Activated CD4-positive, alpha-beta memory T cell treated with anti-CD3 and anti-CD28 coated beads, Interleukin-2, amount 10 ng/mL, durations not matched to agents 7 days and 5 days (primary cell): ENCODE data around the gene TSPAN32. TPM values are rescaled to one million over a fixed set of nuclear protein-coding genes. Genes with fewer than 3 reads are reported as not detected.

ENCODE experiments used
- CTCF ChIA-PET: fragments of 350-600 bp; sonication (Branson Sonifier 250); formaldehyde crosslinking; loops from one replicate; lab custom pipeline; 2021; ENCODE audit warnings: antibody characterized with exemption, inconsistent platforms; lab: Charles Lee
- POLR2A ChIA-PET: fragments of 350-600 bp; sonication (Branson Sonifier 250); formaldehyde crosslinking; loops from one replicate; lab custom pipeline; 2021; ENCODE audit warnings: antibody characterized with exemption; lab: Charles Lee
- DNase-seq: peaks from one replicate; pipeline ENCODE4 v3.0.0-alpha.2; 2020
- H3K27ac Mint-ChIP-seq: one replicate; pipeline ENCODE4 v1.8.0; 2021; ENCODE audit warnings: mild to moderate bottlenecking, mixed read lengths
- H3K27me3 Mint-ChIP-seq: one replicate; pipeline ENCODE4 v1.8.0; 2021; ENCODE audit warnings: mixed read lengths
- H3K36me3 Mint-ChIP-seq: one replicate; pipeline ENCODE4 v1.8.0; 2021; ENCODE audit warnings: low read depth, mixed read lengths
- H3K4me1 Mint-ChIP-seq: one replicate; pipeline ENCODE4 v1.8.0; 2021; ENCODE audit warnings: mixed read lengths
- H3K4me3 Mint-ChIP-seq: one replicate; pipeline ENCODE4 v1.8.0; 2021; ENCODE audit warnings: mild to moderate bottlenecking, mixed read lengths
- H3K9me3 Mint-ChIP-seq: one replicate; pipeline ENCODE4 v1.8.0; 2021; ENCODE audit warnings: mixed read lengths
- total RNA-seq, 2 experiments: library from RNA; stranded (reverse); gene quantifications; one replicate each; pipeline ENCODE4 v1.2.3, GENCODE V29; 2021

TSPAN32 gene
- total RNA-seq, 2 experiments from 2014 or later: 48.0 to 50.1 TPM

DNA sequence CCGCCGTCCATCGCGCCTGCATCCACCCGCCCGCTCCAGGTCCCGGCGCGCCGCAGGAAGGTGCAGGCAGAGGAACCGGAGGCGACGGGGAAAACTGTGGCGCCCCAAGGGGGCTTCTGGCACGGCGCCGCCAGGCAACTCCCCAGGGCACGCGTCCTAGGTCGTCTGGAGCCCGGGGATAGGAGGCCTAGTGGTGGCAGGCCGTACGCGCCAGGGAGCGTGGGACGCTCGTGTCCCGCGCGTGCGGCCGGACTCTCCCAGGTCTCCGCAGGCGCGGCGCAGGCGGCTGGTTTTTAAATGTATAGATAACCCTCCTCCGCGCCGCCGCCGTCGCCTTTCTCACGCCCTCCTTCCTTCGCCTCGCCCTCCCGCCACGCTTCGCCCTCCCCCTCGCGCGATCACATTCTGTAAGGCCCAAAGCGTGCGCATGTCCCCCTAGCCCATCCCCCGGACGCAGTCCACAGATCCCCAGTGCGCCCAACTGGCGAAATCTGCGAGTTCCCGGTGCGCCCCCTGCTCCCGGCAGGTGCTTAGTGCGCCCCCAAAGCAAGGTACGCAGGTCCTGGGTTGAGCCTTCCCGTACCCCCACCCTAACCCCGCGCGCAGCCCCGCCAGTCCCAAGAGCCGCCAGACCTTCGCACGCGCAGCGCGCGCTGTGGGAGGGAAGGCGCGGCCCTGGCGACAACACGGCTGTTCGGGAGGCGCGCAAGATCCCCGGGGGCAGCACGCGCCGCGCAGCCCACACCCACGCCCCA, 31.3 kb upstream of the TSPAN32 start, which contains the start of gene ASCL2:
Gene ASCL2 (minus strand): TSS at position 267 of the 755 bp plus-strand sequence. CDS start 256 bp downstream, at position 11.
- DNase-seq: no peak
- Mint-ChIP-seq H3K4me1 (peaks cover 30% of the 10 kb centered on the region), H3K27ac (no peak within 1 kb of the TSS), H3K36me3 (no peaks in the 10 kb centered on the region), H3K9me3 (no peaks in the 10 kb centered on the region), H3K27me3 (peaks cover 51% of the 10 kb centered on the region), H3K4me3 (peak within 1 kb of the TSS; percentile 48)
- POLR2A ChIA-PET: interaction anchor here (1.0 to 1.1 kb wide), 2 partner anchors 30 to 32 kb away, joined by 3 to 4 read pairs; no protein-coding TSS in a partner anchor
- CTCF ChIA-PET: interaction anchor here (2.3 kb wide), 1 partner anchor 35 kb away, joined by 9 read pairs; no protein-coding TSS in a partner anchor

DNA sequence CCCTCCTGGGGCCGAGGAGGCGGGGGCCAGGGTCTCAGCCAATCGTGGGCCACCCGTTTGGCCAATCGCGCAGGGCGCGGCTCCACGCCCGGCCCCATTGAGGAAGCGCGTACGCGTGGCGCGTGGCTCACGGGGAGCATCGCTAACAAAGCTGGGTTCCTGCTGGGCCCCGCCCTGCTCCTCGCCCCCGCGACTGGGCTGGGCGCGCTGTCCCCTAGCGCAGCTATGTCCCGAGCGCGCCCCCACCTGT, 30.8 kb upstream of the TSPAN32 start:
- no peaks in the 10 kb centered on the region for H3K9me3 Mint-ChIP-seq
- H3K4me3 Mint-ChIP-seq: no peak overlapping the region
- H3K4me1 Mint-ChIP-seq: peaks cover 25% of the 10 kb centered on the region
- H3K27me3 Mint-ChIP-seq: peaks cover 53% of the 10 kb centered on the region
- DNase-seq: no peak
- ChIA-PET CTCF (no interaction called here), POLR2A (no interaction called here)
- H3K36me3 Mint-ChIP-seq: no peaks in the 10 kb centered on the region
- no peak overlapping the region for H3K27ac Mint-ChIP-seq

DNA sequence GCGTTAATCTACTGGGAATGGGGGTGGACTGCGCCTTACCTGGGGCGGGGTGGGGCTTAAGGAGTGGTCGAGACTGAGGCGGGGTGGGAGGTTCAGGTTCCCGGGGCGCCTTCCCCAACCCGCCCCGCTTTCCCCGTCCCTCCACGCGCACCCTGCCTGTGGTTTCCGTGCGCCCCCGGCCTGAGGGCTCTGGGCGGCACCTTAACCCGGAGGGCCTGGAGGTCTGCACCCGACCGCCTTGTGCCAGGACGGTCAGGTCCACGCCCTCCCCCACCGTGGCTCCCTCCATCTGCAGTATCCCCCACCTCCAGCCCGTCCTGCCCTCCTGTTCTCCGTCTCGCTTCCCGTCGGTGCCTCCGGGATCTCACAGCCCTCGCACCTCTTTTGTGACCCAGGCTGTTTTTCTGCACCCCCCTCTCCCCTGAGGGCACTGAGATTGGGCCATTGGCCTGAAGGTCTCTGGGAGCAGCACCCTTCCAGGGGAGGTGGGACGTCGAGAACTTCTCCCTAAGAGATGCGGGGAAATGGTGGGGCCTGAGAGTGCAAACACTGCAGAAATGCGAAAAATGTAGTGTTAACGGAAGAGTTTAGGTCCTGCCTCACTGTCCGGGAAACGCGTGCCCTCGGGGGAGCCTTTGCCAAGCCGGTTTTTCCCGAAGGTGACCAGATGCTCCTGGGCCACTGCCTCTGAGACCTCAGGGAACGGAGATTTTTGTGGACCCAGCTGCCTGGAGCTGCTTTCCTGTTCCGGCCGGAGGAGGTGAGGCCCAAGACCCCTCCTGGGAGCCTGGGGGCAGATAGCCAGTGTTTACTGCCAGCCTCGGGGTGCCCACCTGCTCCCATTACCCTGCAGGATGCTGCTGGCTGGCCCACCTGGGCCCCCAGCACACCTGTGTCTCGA, 30.2 kb upstream of the TSPAN32 start:
- CTCF ChIA-PET: no interaction called here
- Mint-ChIP-seq H3K9me3 (no peaks in the 10 kb centered on the region), H3K4me3 (no peak overlapping the region), H3K27me3 (peaks cover 56% of the 10 kb centered on the region), H3K27ac (no peak overlapping the region), H3K36me3 (no peaks in the 10 kb centered on the region), H3K4me1 (peaks cover 19% of the 10 kb centered on the region)
- no peak for DNase-seq
- POLR2A ChIA-PET: no interaction called here

DNA sequence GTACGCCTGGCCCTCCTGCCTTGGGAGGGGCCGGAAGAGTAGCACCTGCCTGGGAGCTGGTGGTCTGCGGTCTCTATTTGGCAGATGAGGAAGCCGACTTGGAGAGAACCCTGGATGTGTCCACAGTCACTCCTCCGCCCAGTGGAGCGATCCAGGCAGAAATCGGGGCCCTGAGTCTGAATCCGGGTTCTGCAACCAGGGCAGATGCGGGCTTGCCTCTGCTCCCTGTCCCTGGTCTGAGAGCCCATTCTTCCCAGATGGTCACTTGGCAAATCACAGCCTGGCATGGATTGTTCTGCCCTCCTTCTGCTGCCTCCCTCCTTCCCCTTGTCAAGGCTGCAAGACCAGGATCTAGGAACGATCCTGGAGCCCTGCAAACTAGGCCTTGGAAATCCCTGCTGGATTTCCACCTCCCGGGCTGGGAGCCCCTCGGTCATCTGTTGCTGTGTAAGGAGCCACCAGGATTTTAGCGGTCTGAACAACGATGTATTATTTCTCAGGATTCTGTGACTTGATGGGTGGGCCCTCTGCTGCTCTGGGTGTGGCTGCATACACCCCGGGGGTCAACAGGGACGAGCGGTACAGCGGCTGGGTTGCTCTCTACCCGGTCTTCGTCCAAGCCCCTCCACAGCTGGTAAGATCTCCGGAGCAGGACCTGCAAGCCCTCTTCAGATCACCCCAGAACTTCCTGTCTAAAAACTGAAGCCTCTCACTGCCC, 29.4 kb upstream of the TSPAN32 start:
- DNase-seq: no peak
- H3K27me3 Mint-ChIP-seq: peaks cover 61% of the 10 kb centered on the region
- POLR2A ChIA-PET: no interaction called here
- no peaks in the 10 kb centered on the region for H3K36me3 Mint-ChIP-seq
- H3K4me1 Mint-ChIP-seq: peaks cover 16% of the 10 kb centered on the region
- no peak overlapping the region for H3K4me3 Mint-ChIP-seq
- CTCF ChIA-PET: no interaction called here
- no peaks in the 10 kb centered on the region for H3K9me3 Mint-ChIP-seq
- no peak overlapping the region for H3K27ac Mint-ChIP-seq

DNA sequence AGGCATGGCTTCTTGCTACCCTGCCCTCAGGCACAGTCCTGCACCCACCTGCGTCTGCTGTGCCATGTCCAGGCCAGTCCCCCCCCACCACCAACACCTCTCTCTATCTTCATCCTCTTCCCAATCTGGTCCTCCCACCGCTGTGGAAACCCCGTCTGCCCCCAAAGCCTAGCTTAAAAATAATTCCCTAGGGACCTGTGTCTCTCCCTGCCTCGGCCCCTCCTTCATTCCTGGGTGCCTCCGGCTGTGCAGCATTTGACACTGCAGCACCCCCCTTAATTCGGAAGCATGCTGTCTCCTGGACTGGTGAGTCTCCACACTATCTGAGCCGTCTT, 28.9 kb upstream of the TSPAN32 start:
- H3K4me1 Mint-ChIP-seq: peaks cover 14% of the 10 kb centered on the region
- H3K4me3 Mint-ChIP-seq: no peak overlapping the region
- no peaks in the 10 kb centered on the region for H3K36me3 Mint-ChIP-seq
- ChIA-PET POLR2A (no interaction called here), CTCF (no interaction called here)
- DNase-seq: no peak
- H3K27ac Mint-ChIP-seq: no peak overlapping the region
- no peaks in the 10 kb centered on the region for H3K9me3 Mint-ChIP-seq
- peaks cover 64% of the 10 kb centered on the region for H3K27me3 Mint-ChIP-seq

DNA sequence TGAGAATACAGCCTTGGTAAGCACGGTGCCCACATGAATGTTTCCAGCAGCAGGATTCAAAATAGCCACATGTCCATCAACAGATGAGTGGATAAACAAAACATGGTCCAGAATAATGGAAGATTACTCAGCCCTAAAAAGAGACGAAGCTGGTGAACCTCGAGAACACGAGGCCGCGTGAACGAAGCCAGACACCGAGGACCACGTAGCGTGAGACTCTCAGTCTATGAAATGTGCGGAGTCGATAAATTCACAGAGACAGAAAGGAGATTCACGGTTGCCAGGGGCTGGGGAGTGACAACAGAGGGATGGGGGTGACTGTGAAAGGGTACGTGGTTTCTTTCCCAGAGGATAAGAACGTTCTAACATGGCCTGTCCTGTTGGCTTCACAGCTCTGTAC, 28.5 kb upstream of the TSPAN32 start:
- ChIA-PET CTCF (no interaction called here), POLR2A (no interaction called here)
- H3K36me3 Mint-ChIP-seq: no peaks in the 10 kb centered on the region
- no peak for DNase-seq
- peaks cover 11% of the 10 kb centered on the region for H3K4me1 Mint-ChIP-seq
- no peaks in the 10 kb centered on the region for H3K9me3 Mint-ChIP-seq
- no peak overlapping the region for H3K27ac Mint-ChIP-seq
- peaks cover 64% of the 10 kb centered on the region for H3K27me3 Mint-ChIP-seq
- H3K4me3 Mint-ChIP-seq: no peak overlapping the region

DNA sequence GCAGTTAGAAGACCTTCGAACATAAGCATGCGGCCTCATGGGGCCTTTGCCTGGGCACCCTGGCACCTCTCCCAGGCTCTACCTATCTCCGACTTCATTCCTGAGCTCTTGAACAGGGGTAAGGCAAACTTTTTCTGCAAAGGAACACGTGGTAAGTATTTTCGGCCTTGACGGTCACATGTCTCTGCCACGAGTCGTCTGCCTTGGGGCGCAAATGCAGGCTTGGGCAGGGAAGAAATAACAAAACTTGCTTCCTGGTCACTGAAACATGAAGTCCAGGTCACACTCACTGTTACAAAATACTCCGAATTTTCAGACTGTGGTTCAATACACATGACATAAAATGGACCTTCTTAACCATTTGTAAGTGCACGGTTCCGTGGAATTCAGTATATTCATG, 28.0 kb upstream of the TSPAN32 start:
- no peaks in the 10 kb centered on the region for H3K36me3 Mint-ChIP-seq
- no peak overlapping the region for H3K4me3 Mint-ChIP-seq
- ChIA-PET POLR2A (no interaction called here), CTCF (no interaction called here)
- H3K27ac Mint-ChIP-seq: no peak overlapping the region
- H3K27me3 Mint-ChIP-seq: peaks cover 60% of the 10 kb centered on the region
- no peak for DNase-seq
- H3K9me3 Mint-ChIP-seq: no peaks in the 10 kb centered on the region
- peaks cover 7% of the 10 kb centered on the region for H3K4me1 Mint-ChIP-seq

DNA sequence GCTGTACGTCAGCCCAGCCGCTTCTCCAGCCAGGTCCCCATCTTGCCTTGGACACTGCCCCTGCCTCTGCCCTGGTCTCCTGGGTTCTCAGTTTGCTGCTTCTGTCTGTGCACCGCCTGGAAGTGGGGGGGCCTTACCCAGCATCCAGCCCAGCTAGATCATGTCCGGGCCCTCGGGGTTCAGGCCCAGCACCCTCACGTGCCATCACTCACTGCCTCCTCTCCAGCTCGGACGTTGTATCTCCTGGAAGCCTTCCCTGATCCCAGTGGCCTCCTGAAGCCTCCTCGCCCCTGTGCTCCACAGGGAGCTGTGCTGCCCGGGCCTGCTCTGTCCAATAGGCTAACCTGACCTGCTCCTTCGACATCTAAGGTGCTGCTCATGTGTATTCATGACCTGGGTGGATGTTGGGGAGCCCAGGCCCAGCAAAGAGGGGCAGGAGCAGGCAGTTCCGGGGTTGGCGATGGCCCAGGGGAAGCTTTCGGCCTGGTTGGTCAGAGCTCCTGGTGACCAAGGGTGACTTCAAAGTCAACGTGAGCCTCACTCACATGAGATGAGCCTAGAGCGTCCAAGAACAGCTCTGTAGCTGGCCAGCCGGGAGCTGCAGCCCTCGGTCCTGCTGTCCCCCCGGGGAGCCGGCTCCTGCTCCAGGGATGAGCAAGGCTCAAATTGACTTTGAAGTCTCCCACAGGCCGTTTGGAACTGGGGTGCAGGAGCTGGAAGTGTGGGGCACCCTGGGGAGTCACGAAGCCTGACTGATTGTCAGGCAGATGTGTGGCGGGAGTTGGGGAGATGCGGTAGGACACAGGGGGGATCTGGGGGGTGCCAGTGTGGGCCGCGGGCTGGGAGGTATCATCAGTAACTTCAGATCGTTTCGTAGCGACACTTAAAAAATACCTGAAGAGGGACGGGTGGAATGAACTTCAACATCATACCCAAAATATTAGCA, 26.2 kb upstream of the TSPAN32 start:
- Mint-ChIP-seq H3K27ac (no peak overlapping the region), H3K27me3 (peaks cover 62% of the 10 kb centered on the region), H3K4me1 (peaks cover 3% of the 10 kb centered on the region), H3K36me3 (peaks cover 3% of the 10 kb centered on the region), H3K9me3 (peaks cover 4% of the 10 kb centered on the region), H3K4me3 (no peak overlapping the region)
- CTCF ChIA-PET: no interaction called here
- POLR2A ChIA-PET: no interaction called here
- no peak for DNase-seq

DNA sequence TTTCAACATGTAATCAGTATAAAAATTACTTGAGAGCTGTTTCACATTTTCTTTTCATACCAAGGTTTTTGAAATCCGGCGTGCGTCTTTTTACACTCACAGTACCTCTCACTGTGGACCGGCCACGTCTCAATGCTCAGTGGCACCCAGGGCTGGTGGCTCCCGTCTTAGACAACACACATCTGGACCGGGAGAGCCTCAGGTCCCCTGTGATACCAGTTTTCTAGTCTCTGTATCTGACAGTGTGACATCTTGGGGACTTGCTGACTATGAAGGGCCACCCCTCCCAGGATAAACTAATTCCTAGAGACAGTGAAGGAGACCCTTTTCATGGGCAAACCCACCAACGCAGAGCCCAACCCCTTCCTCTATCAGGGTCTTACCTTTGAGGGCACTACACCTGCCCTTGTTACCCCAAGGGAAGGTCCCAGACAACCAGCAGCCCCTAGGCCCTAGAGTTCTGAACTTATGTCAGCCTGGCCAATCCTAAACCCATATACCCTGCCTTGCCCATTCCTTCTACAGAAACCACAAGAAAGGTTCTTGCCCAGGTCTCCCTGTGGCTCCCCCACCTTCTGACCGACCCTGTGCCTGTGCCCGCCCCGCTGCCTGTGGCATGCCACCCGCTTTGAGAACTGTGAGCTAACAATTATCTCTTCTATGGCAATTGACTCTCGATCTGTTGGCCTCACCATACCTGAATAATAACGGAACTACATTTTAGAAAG, 25.4 kb upstream of the TSPAN32 start:
- Mint-ChIP-seq H3K36me3 (peaks cover 3% of the 10 kb centered on the region), H3K27me3 (peaks cover 61% of the 10 kb centered on the region), H3K4me3 (no peak overlapping the region), H3K9me3 (peaks cover 4% of the 10 kb centered on the region), H3K27ac (no peak overlapping the region), H3K4me1 (peaks cover 3% of the 10 kb centered on the region)
- POLR2A ChIA-PET: interaction anchor here (1.0 kb wide), 1 partner anchor 9 kb away, joined by 3 read pairs; no protein-coding TSS in a partner anchor
- DNase-seq: no peak
- CTCF ChIA-PET: no interaction called here

DNA sequence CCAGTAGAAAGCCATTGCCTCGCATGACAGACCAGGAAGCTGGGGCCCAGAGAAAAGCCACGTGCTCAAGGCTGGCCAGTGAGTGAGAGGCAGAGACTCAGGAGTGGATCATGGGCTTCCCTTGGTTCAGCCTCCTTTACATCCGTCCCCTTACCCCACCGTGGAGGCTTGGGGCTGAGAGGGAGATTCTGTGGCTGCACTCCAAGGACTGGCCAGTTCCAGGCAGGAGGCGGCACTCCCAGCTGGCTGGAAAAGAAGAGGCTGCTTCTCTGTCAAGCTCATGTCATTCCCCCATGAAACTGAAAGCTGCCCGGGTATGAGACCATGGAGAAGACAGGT, 24.8 kb upstream of the TSPAN32 start:
- H3K9me3 Mint-ChIP-seq: peaks cover 4% of the 10 kb centered on the region
- H3K4me1 Mint-ChIP-seq: peaks cover 3% of the 10 kb centered on the region
- ChIA-PET POLR2A (interaction anchor here (1.0 kb wide), 1 partner anchor 9 kb away, joined by 3 read pairs; no protein-coding TSS in a partner anchor), CTCF (no interaction called here)
- H3K4me3 Mint-ChIP-seq: no peak overlapping the region
- no peak overlapping the region for H3K27ac Mint-ChIP-seq
- no peak for DNase-seq
- peaks cover 3% of the 10 kb centered on the region for H3K36me3 Mint-ChIP-seq
- peaks cover 60% of the 10 kb centered on the region for H3K27me3 Mint-ChIP-seq

DNA sequence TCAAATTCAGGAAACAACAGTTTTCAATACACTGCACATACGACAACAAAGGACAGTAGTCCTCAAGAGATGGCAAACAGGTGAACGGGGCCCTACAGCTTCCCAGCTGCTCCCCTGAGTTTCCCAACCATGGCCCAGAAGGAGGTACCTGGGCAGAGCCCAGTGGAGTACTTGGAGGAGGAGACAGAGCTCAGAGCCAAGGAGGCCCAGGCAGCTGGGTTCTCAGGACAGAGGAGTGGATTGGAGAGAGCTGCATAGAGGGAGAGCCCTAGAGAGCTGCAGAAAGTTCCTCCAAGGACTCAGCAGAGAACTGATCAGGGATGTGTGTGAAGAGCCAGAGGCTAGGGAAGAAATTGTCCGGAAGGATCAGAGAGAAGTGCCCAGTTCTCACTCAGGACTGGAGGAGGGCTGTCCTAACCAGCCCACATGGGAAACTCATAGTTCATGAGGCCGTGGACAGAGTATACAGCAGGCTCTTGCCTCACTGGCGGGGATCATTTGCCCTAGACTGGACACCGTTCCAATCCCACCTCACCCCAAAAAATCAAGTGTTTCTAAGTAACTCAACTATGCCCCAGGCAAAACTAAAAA, 23.8 kb upstream of the TSPAN32 start:
- DNase-seq: no peak
- Mint-ChIP-seq H3K4me1 (peaks cover 3% of the 10 kb centered on the region), H3K36me3 (peaks cover 3% of the 10 kb centered on the region), H3K27ac (no peak overlapping the region), H3K4me3 (no peak overlapping the region), H3K27me3 (peaks cover 58% of the 10 kb centered on the region), H3K9me3 (peaks cover 6% of the 10 kb centered on the region)
- ChIA-PET POLR2A (interaction anchor here (1.3 to 1.4 kb wide), 2 partner anchors 8 to 17 kb away, joined by 3 read pairs; no protein-coding TSS in a partner anchor), CTCF (interaction anchor here (1.6 kb wide), 1 partner anchor 84 kb away, joined by 4 read pairs; no protein-coding TSS in a partner anchor)
